Stimulated activated memory B cell treated with anti-CD40 and anti-IgM and Interleukin-4, amounts not matched to agents 10 μg/mL and 1 μg/mL and 100 μg/mL, for 72 hours (primary cell): ENCODE measurements around the gene PROC.
"Not testable (repeated sequence)": the region's sequence is repeated elsewhere in the genome, so short reads cannot be mapped to it uniquely, and the experiment has no call there.

Source experiments
- ATAC-seq: fragments of 150-1000 bp; cut with Tn5 transposase; 2 replicates; pipeline ENCODE4 v1.10.0; 2021
- H3K27ac Mint-ChIP-seq: one replicate; pipeline ENCODE4 v1.8.0; 2022; ENCODE audit warnings: mild to moderate bottlenecking, mixed read lengths
- H3K27me3 Mint-ChIP-seq: one replicate; pipeline ENCODE4 v1.8.0; 2022; ENCODE audit warnings: mixed read lengths
- H3K36me3 Mint-ChIP-seq: one replicate; pipeline ENCODE4 v1.8.0; 2022; ENCODE audit warnings: mixed read lengths
- H3K4me1 Mint-ChIP-seq: one replicate; pipeline ENCODE4 v1.8.0; 2022; ENCODE audit warnings: mixed read lengths
- H3K4me3 Mint-ChIP-seq: one replicate; pipeline ENCODE4 v1.8.0; 2022; ENCODE audit warnings: mild to moderate bottlenecking, moderate library complexity, mixed read lengths
- H3K9me3 Mint-ChIP-seq: one replicate; pipeline ENCODE4 v1.8.0; 2022; ENCODE audit warnings: mixed read lengths

PROC gene

DNA sequence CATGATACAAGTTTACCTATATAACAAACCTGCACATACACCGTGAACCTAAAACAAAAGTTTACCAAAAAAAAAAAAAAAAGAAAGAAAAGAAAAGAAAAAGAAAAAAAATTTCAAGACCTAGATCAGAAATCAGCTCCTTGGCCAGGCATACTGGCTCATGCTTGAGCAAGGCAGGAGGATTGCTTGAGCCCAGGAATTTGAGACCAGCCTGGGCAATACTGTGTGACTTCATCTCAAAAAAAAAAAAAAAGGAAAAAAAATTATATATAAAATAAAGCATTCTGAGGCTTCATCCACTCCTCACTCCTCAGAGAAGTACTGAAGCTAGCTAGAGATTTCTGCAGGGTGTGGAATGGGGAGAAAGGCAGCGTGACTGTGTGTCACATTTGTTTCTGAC is 11.8 kb upstream of the PROC start:
- Mint-ChIP-seq H3K4me3 (no peak overlapping the region), H3K36me3 (no peaks in the 10 kb centered on the region), H3K27ac (no peak overlapping the region), H3K9me3 (no peaks in the 10 kb centered on the region), H3K27me3 (no peaks in the 10 kb centered on the region), H3K4me1 (peaks cover 39% of the 10 kb centered on the region)
- ATAC-seq: no peak

DNA sequence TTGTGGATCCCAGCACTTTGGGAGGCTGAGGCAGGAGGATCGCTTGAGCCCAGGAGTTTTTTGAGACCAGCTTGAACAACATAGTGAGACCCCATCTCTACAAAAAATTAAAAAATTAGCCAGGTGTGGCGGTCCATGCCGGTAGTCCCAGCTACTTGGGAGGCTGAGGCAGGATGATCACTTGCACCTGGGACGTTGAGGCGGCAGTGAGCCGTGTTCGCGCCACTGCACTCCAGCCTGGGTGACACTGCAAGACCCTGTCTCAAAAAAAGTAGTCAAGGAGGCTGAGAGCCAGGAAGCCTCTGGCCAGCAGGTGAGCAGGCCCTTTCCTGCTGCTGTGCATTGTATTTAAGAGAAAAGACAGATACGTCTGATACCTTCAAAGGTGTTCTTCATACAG is 11.1 kb upstream of the PROC start:
- Mint-ChIP-seq H3K27ac (peak overlapping the region; percentile 70), H3K4me3 (peak overlapping the region; percentile 26)

DNA sequence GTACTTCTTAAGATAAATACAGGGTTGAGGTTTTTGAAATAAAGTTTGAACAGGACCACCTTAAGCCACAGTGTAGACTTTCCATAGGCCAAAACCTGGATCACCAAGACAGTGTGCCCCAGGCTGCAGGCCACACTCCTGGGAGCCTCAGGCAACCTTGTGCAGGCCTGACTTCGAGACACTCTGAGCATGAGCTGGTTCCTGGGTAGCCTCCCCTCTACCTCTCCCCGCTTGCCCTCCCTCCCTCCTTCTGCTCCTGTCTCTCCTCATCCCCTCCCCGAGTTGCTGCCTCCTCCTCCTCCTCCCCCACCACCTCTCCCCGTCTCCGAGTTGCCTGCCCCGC is 10.6 kb upstream of the PROC start:
- H3K9me3 Mint-ChIP-seq: no peaks in the 10 kb centered on the region

More for the DNA sequence above, 11.1 kb upstream of the PROC start:
- H3K36me3 Mint-ChIP-seq: no peaks in the 10 kb centered on the region
- H3K9me3 Mint-ChIP-seq: no peaks in the 10 kb centered on the region
- no peak for ATAC-seq
- H3K4me1 Mint-ChIP-seq: peaks cover 39% of the 10 kb centered on the region
- no peaks in the 10 kb centered on the region for H3K27me3 Mint-ChIP-seq

DNA sequence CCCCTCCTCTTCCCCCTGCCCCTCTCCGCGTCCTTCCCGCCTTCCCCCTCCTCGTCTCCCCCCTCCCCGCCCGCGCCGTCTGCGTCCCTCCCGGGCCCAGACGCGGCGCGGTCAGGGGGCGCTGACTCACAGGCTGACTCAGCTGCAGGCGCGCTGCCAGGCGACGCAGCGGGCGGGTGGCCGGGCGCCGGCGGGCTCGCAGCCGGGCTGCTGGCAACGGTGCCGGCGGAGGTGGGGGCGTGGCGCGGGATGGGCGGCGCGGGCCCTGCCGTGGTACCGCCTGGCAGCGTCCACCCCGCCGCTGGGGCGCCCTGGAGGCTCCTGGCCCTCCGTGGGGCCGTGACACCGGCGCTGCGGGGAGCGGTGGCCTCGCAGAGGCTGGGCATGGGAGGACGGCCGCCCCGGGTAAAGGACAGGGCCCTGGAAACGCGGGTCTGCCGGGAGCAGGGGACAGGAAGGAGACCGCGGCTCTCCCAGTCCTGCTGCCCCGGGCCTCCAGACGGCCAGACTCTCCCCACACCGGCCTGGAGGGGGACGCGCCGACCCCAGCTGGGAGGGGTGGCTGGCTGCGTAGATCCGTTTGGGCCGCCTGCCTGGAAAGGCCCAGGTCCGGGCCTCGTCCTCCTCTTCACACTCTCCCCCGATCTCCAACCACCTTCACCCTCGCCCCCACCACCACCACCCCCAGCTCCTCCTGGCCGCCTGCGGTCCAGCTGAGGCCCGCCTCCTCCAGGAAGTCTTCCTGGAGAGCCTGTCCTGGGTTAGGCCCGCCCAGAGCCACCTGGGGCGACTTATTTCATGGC is 10.0 kb upstream of the PROC start:
- peaks cover 43% of the 10 kb centered on the region for H3K4me1 Mint-ChIP-seq
- peak overlapping the region; percentile 70 for H3K27ac Mint-ChIP-seq

More for the DNA sequence above, 10.6 kb upstream of the PROC start:
- H3K4me1 Mint-ChIP-seq: peaks cover 39% of the 10 kb centered on the region
- no peaks in the 10 kb centered on the region for H3K27me3 Mint-ChIP-seq
- peak overlapping the region; percentile 65 for H3K4me3 Mint-ChIP-seq
- H3K36me3 Mint-ChIP-seq: no peaks in the 10 kb centered on the region
- peak; percentile 10 for ATAC-seq
- H3K27ac Mint-ChIP-seq: peak overlapping the region; percentile 70

DNA sequence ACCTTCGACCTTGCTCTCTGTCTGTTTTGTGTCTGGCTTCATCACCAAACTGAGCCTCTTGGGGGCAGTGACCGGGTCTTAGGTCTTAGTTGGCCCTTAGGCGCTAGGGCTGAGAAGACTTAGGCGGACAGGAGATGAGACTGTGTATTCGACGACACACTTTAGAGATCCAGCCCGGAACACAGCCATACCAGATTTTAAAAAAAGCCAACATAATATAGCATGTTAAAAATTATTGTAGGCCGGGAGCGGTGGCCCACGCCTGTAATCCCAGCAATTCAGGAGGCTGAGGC is 9.5 kb upstream of the PROC start:
- H3K9me3 Mint-ChIP-seq: peaks cover 2% of the 10 kb centered on the region
- no peak for ATAC-seq
- H3K4me1 Mint-ChIP-seq: peaks cover 49% of the 10 kb centered on the region
- H3K4me3 Mint-ChIP-seq: peak overlapping the region; percentile 67
- no peak overlapping the region for H3K27ac Mint-ChIP-seq
- H3K36me3 Mint-ChIP-seq: no peaks in the 10 kb centered on the region
- H3K27me3 Mint-ChIP-seq: no peaks in the 10 kb centered on the region

More for the DNA sequence above, 10.0 kb upstream of the PROC start:
- H3K9me3 Mint-ChIP-seq: peaks cover 2% of the 10 kb centered on the region
- peak; percentile 90 for ATAC-seq
- peak overlapping the region; percentile 67 for H3K4me3 Mint-ChIP-seq
- no peaks in the 10 kb centered on the region for H3K27me3 Mint-ChIP-seq
- H3K36me3 Mint-ChIP-seq: no peaks in the 10 kb centered on the region

DNA sequence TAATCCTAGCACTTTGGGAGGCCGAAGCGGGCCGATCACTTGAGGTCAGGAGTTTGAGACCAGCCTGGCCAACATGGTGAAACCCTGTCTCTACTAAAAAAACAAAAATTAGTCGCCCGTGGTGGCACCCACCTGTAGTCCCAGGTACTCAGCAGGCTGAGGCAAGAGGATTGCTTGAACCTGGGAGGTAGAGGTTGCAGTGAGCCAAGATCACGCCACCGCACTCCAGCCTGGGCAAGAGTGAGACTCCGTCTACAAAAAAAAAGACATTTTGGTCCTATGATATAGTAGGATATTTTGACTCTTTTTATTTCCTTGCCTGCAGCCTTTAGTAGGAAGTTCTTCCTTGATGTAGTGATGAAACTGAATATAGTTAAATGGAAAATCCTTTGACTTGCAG is 8.5 kb upstream of the PROC start:
- not testable (repeated sequence) for H3K9me3 Mint-ChIP-seq, H3K4me3 Mint-ChIP-seq, H3K36me3 Mint-ChIP-seq, H3K27me3 Mint-ChIP-seq, ATAC-seq
- H3K4me1 Mint-ChIP-seq: peaks cover 48% of the 10 kb centered on the region
- peak overlapping the region; percentile 86 for H3K27ac Mint-ChIP-seq

DNA sequence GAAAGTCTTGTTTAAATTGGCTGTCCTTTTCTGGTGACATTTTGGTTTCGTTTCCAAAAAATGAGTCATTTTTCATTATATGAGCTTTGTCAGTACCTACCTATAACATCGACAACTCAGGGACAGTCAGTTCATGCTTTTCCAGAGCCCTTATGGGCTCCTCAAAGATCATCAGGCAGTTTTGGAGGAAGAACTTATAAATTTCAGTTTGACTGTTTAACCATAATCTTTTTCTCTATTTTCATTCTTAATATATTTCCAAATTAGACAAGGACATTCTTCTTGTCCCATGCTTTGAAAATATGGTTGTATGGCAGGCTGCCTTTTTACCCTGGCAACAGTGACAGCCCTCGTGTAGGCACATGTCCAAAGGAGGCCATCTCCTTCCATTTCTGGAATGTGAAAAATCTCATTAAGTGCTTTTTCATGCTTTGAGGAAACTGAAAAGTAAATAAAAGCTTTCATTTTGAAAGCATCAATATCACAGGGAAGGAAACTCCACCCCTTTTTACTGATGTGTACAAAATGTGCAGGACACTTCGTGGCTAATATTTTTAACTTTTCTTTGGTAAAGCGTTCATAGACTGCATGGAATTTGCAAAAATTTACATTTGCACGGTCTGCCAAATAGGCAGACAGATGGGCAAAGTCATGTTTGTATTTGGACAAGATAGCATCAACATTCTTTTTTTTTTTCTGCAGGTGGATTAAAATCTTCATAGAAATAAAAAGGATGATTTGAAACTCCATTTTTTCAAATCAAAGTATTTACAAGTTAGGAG is 7.2 kb upstream of the PROC start:
- Mint-ChIP-seq H3K4me3 (no peak overlapping the region), H3K4me1 (peaks cover 47% of the 10 kb centered on the region), H3K27ac (peak overlapping the region; percentile 86), H3K27me3 (no peaks in the 10 kb centered on the region), H3K9me3 (peaks cover 2% of the 10 kb centered on the region), H3K36me3 (no peaks in the 10 kb centered on the region)
- ATAC-seq: peak; percentile 61

DNA sequence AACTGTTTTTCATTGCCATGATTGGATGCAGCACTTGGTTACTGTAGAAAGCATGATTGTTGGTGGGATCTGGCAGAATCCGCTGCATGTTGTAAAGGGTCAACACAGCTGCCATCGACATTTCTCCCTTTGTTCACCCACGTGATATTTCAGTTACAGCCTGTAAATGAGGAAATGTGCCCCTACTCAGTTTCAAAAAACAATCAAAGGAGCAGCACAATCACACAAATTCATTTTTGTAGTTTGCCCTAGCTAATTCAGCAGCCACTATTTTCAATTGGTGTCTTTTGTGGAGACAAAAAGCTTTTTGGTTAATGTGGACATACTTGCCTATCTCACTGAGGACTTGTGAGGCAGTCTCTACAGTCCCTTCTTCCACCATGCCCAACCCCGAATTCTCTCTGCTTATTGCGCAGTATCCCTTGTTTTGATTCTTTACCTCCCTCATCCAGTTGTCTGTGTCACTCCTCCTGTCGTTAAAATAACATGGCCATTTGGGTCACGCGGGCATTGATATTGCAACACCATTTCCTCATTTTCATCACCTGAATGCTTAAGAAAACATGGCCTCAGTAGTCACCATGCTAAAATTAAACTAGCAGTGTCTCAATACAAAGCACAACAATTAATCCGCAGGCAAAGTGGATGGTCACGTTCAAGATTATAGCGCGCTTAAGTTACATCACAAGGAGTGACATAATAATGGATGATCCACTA is 6.4 kb upstream of the PROC start:
- no peak overlapping the region for H3K27ac Mint-ChIP-seq

DNA sequence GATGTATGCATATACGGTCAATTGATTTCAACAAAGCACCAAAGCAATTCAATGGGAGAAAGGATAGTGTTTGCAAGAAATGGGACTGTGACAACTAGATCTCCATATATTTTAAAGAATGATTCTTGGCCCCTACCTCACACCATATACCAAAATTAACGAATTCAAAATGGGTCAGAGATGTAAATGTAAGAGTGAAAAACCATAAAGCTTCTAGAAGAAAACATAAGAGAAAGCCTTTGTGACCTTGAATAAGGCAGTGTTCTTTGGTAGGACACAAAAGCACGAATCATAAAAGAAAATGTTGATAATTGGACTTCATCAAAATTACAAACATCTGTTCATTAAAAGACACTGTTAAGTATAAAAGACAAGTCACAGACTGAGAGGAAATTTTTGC is 5.0 kb upstream of the PROC start:
- no peaks in the 10 kb centered on the region for H3K36me3 Mint-ChIP-seq
- H3K9me3 Mint-ChIP-seq: peaks cover 2% of the 10 kb centered on the region
- peak overlapping the region; percentile 43 for H3K27ac Mint-ChIP-seq
- no peak for ATAC-seq
- no peak overlapping the region for H3K4me3 Mint-ChIP-seq
- peaks cover 63% of the 10 kb centered on the region for H3K4me1 Mint-ChIP-seq
- no peaks in the 10 kb centered on the region for H3K27me3 Mint-ChIP-seq

More for the DNA sequence above, 6.4 kb upstream of the PROC start:
- peaks cover 2% of the 10 kb centered on the region for H3K9me3 Mint-ChIP-seq
- no peaks in the 10 kb centered on the region for H3K36me3 Mint-ChIP-seq
- H3K27me3 Mint-ChIP-seq: no peaks in the 10 kb centered on the region
- peak overlapping the region; percentile 7 for H3K4me3 Mint-ChIP-seq
- peaks cover 55% of the 10 kb centered on the region for H3K4me1 Mint-ChIP-seq
- ATAC-seq: no peak

DNA sequence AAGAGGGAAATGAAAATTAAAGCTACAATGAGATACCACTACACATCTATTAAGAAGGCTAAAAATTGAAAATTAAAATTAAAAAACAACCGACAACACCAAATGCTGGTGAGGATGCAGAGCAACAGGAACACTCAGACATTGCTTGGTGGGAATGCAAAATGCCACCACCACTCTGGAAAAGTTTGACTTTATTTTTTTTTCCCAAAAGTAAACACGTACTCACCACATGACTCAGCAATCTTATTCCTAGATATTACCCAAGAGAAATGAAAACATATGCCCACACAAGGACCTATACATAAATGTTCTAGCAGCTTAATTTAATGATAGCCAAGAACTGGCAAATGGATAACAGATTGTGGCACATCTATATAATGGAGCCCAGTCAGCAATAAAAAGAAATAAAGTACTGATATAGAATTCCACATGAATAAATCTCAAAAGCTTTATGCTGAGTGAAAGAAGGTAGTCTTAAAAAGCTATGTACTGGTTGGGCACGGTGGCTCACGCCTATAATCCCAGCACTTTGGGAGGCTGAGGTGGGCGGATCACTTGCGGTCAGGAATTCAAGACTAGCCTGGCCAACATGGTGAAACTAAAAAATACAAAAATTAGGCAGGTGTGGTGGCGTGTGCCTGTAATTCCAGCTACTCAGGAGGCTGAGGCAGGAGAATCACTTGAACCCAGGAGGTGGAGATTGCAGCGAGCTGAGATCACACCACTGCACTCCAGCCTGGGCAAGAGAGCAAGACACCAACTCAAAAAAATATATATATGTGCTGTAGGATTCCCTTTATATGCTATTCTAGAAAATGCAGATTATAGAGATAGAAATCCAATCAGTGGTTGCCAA is 4.2 kb upstream of the PROC start:
- Mint-ChIP-seq H3K27me3 (no peaks in the 10 kb centered on the region), H3K9me3 (peaks cover 2% of the 10 kb centered on the region), H3K27ac (peak overlapping the region; percentile 43), H3K36me3 (no peaks in the 10 kb centered on the region), H3K4me1 (peaks cover 63% of the 10 kb centered on the region), H3K4me3 (no peak overlapping the region)
- no peak for ATAC-seq

DNA sequence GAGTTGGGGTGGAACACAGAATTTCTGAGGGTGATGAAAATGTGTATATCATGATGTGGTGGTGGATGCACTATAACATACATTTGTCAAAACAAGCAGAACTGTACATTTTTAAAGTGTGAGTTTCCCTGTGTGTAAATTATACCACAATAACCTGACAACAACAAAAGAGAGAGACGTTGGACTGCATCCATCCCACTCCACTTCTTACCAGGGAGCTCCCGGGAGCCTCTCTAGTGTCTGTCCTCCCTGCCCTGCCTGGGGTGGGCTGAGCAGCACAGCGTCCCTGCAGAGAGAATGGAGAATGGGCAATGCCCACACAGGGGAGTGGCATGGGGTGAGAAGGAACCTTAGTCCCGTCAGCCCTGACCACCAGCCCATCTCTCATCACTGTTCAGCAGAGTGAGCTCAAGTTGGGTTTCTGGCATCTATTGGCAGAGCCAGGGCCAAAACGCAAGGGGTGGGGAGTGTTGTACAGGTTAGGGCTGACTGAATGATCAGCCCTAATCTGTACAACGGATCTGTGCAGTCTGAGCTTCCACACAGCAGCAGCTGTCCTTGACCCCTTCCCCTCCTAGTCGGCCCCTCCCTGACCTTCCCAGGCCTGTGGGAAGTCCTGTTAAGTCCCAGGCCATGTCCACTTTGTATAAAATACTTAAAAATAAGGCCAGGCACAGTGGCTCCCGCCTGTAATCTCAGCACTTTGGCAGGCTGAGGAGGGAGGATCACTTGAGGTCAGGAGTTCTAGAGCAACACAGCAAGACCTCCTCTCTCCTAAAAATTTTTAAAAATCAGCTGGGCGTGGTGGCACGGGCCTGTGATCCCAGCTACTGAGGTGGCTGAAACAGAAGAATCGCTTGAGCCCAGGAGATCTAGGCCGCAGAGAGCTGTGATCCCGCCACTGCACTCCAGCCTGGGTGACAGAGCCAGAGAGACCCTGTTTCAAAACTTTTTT is 3.3 kb upstream of the PROC start:
- Mint-ChIP-seq H3K9me3 (peaks cover 2% of the 10 kb centered on the region), H3K36me3 (no peaks in the 10 kb centered on the region), H3K27ac (peak overlapping the region; percentile 80), H3K4me1 (peaks cover 63% of the 10 kb centered on the region), H3K27me3 (no peaks in the 10 kb centered on the region), H3K4me3 (no peak overlapping the region)
- no peak for ATAC-seq

DNA sequence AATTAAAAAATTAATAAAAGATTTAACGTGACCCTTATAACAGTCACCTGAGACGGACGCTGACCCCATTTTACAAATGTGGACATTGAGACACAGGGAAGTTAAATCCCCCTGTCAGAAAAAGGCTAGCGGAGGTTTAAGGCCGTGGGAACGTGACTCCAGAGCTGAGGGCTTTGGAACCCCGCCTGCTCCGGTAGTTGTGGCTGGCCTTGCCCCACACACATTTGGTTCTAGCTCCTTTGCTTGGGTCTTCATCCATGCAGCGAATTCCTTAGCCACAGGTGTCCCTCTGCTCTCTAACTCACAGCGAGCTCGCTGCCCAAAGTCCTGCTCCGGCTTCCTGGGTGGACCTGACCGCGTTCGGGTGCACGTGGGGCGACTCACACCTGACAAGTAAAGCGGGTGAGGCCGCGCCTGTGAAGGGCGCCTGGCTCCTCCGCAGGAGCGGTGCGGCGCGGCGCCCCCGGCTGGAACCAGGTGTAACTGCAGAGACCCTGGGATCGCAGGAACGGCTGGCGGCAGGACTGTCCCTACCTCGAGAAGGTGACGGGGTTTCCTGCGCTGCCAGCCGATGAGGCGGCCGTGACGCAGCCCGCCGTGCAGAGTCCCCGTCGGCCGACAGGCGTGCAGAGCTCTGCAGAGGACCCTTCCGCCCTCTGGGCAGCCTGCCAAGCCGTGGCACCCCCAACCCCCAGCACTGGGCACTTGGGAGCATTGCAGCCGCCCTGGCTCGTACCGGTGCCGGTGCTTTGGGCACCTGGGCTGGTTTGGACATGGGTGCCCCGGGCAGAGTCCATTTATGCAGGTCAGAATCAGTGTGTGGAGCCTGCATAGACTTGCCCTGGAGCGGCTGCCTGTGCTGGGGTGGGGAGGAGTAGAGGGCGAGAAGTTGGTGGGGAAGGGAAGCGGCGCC is 2.4 kb upstream of the PROC start:
- Mint-ChIP-seq H3K4me3 (peak overlapping the region; percentile 82), H3K27ac (peak overlapping the region; percentile 80), H3K36me3 (no peaks in the 10 kb centered on the region), H3K27me3 (no peaks in the 10 kb centered on the region), H3K4me1 (peaks cover 53% of the 10 kb centered on the region), H3K9me3 (peaks cover 2% of the 10 kb centered on the region)
- peak; percentile 87 for ATAC-seq

DNA sequence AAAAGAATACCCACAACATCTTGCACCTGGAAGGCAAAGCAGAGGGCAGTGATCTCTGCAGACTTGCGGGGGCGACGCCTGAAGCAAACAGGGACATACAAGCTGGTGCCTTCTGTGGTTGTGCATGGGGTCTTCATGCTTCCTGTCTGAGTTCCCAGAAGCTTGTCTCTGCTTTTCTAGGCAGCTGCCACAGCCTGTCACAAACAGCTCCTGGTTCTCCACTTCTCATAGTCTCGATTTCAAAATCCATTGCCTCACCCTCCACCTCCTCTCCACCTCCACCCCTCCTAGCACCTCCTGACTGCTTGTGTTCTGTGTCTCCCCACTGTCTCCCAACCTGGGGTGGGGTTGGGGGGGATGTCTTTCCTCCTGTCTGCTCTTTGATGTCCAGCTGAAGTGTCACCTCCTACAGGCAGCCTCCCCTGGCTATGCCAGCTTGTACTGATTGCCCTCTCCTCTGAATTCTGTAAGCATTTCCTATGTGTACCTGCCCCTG is 1.7 kb upstream of the PROC start:
- peaks cover 47% of the 10 kb centered on the region for H3K4me1 Mint-ChIP-seq
- no peaks in the 10 kb centered on the region for H3K36me3 Mint-ChIP-seq
- peaks cover 5% of the 10 kb centered on the region for H3K27me3 Mint-ChIP-seq
- H3K9me3 Mint-ChIP-seq: peaks cover 2% of the 10 kb centered on the region
- peak overlapping the region; percentile 80 for H3K27ac Mint-ChIP-seq
- peak overlapping the region; percentile 82 for H3K4me3 Mint-ChIP-seq
- peak; percentile 2 for ATAC-seq
